ENCODE data around the gene ZNF423. TPM values are rescaled to one million over a fixed set of nuclear protein-coding genes. Genes with fewer than 3 reads are reported as not detected.

Gene ZNF423
- total and polyA plus RNA-seq, 9 of the 15 experiments (the other 6 are each of a cell fraction or from before 2014, with no cell fraction given) = not detected

GRCh38 chr16:49701065-49701685 lies 154.7 kb downstream of the ZNF423 start:
- DNase-seq (ENCODE audit: extremely low read depth in 1 of 4, low spot score in 3 of 4) = no peak
- no peak for ATAC-seq
- in situ Hi-C loops (cut with MboI) = no loop called here
- CTCF ChIA-PET (ENCODE audit: low intra/inter-chr PET ratio) = no interaction called here
- BruUV-seq (replicated peaks) = no TSS peak
- WGBS (ENCODE audit: insufficient coverage, low coverage, missing lambda C conversion rate) = 0% methylated on average over 15 of the region's 18 CpGs
- Histone ChIP-seq H3K9me1 (ENCODE audit: control insufficient read depth, insufficient read depth, low read length) (no peaks in the 10 kb centered on the region), H4K20me1 (replicated peaks; ENCODE audit: control insufficient read depth, insufficient read depth, low read length) (peaks cover 4% of the 10 kb centered on the region; the same call in 1 of the 2 replicates), H3K27me3 (ENCODE audit: control insufficient read depth in 2 of 2, insufficient read depth in 2 of 2, low read length in 2 of 2) (peaks cover 29 to 48% of the 10 kb centered on the region in 2 experiments; a peak in 3 of 5 replicates), H2AFZ (ENCODE audit: low read depth, low read length) (no peak overlapping the region), H3K36me3 (ENCODE audit: control insufficient read depth, insufficient read depth, low read length) (no peaks in the 10 kb centered on the region), H3K4me2 (ENCODE audit: insufficient read depth, low read length) (no peak overlapping the region), H3K9ac (ENCODE audit: insufficient read depth in 1 of 2, low read depth in 2 of 2, low read length in 2 of 2) (no peak overlapping the region), H3K9me3 (replicated peaks; ENCODE audit: control insufficient read depth, insufficient read depth, low read depth, low read length) (no peaks in the 10 kb centered on the region), H3K79me2 (ENCODE audit: control insufficient read depth, insufficient read depth, low read length) (no peaks in the 10 kb centered on the region), H3K4me3 (no peak overlapping the region), H3K27ac (ENCODE audit: extremely low read depth, low read depth, low read length) (no peak overlapping the region), H3K4me1 (replicated peaks in 1 of 2; ENCODE audit: control insufficient read depth in 2 of 2, insufficient read depth in 2 of 2, low read length in 2 of 2) (peaks cover 0 to 6% of the 10 kb centered on the region in 2 experiments; a peak in 2 of 5 replicates)
- FAIRE-seq = no peak
- POLR2A ChIA-PET = no interaction called here
- TF ChIP-seq, protein P1, sequence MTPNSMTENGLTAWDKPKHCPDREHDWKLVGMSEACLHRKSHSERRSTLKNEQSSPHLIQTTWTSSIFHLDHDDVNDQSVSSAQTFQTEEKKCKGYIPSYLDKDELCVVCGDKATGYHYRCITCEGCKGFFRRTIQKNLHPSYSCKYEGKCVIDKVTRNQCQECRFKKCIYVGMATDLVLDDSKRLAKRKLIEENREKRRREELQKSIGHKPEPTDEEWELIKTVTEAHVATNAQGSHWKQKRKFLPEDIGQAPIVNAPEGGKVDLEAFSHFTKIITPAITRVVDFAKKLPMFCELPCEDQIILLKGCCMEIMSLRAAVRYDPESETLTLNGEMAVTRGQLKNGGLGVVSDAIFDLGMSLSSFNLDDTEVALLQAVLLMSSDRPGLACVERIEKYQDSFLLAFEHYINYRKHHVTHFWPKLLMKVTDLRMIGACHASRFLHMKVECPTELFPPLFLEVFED (CRISPR knock-in tag; conservative IDR thresholded peaks at IDR 0.05) = no peak
- no peak for TF ChIP-seq EGR1 (conservative IDR thresholded peaks at IDR 0.05)
- intact Hi-C loops (cut with micrococcal nuclease) = no loop called here
